DLD1 (cell line): ENCODE data around the gene IL3.

Source experiments
- in situ Hi-C: cut with HindIII; loops from 2 replicates; pipeline ENCODE4 v1.10.0; 2017; ENCODE audit warnings: low sequenced_read_pairs

IL3 gene

DNA sequence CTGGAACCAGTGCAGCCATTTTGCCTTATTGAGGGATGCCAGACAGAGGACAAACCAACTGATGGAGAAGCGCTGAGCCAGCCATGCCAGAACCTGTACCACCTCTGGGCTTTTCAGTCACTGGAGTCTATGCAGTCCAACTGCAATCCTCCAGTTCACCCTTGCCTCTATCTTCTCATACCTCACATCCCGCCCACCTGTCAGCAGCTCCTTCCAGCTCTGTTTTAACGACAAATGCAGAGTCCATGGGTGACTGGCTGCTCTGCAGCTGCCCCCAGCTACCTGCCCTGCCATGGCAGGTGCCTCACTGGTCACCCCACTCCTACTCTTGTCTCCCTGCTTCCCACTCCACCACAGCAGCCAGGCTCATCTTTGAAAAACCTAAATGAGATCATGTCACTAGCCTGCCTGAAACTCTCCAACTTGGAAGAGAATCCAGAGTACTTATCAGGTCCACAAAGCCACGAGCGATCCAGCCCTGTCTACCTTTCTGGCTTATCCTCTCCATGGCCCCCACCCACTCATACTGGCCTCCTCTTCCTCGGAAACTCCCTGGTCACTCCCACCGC, 35.0 kb upstream of the IL3 start:
- in situ Hi-C loops = no loop called here

DNA sequence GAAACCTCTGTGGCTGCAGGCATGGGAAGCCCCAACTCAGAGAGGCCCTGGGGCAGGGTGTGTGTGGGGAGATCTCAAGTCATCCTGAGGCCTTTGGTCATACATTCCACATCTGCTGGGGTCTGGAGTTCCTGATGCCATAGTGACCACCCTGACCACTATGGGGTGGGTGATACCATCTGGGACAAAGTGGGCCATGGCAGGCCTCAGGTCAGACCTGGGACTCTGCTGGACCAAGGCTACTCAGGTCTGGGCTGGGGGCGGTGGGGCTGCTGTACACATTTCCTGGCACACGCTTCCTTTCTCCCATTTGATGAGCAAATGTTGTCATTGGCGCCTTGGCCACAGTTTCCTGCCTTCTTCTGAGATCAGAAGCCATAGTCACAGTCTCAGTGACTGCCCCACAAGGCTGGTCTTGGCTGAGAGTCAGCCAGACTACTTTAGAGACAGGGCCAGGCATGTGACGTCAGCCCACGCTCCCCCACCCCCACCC, 33.9 kb upstream of the IL3 start:
- in situ Hi-C loops = no loop called here

DNA sequence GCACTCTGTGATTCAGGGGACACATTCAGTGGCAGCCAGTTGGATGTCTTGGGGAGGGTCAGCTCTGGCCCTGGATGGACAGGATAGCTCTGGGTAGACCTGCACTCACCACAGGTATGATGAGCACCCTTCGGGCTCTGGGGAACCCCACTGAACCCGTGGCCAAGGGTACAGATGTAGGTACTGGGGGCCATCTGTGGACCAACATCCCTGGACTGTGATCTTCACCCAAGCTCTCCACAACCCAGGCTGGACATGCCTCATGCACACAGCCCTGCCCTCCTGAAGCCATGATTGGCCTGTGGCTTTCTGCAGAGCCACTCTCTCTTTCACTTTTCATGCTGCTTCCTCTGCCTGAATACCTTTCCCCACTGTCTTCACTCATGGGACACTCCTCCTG, 33.4 kb upstream of the IL3 start:
- in situ Hi-C loops = no loop called here

DNA sequence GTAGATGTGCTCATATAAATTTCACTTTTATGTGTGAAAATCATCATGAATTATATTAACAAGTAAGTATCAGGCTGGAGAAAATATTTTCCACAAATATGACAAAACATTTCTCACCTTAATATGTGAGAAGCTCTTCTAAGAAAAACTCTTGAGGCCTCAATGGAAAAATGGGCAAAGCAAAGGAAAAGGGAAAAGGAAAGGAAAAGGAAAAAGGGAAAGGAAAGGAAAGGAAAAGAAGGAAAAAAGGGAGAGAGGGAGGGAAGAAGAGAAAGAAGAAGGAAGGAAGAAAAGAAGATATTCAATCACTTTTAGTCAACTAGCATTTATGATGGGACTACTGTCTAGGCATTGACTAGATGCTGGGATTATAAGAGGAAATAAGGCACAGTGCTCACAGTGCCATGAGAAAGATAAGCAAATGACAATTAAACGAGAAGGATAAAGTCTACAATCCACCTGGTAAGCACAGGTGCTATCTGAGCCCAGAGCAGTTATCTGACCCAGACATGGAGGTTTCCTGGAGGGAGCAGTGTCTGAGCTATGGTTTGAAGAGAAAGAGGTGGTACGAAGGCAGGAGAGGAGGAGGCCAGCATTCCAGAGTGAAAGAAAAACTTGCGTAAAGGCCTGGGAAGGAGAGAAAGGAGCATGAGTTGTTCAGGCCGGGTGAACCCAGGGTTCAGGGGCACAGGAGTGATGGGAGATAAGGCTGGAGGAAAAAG, 30.7 kb upstream of the IL3 start:
- in situ Hi-C loops = no loop called here

DNA sequence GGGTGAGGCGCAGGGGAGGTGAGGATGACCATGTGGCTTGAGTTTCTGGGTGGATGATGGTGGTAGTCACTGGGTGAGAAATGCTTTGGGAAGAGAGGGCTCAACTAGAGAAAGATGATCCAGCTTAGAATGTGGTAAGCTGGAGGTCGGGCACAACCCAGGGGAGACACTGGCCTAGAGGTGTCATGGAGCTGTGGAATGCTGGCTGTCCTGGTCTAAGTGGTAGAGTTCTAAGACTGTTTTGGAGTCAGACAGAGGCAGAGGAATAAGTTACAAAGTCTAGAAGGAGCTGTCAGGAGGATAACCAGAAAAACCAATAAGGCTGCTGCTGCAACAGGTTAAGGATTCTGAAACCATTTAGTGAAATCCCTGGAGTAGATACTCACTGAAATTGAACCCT, 29.8 kb upstream of the IL3 start:
- in situ Hi-C loops = no loop called here

DNA sequence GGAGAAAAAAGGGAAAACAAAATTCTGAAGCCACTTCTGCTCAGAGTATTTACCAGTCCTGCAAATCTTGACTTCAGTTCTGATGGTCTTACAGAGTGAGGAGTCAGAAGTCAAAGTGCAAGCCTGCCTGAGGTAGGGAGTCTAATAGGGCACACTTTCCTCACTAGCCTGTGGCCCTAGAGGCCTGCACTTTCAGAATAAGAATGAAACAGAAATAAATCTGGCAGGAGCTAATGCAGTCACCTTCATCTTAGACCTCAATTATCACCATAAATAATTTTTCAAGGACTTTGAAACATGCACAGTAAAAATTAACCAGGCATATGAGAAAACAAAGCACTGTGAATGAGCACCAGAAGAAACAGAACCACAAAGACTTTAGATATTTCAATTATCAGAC, 28.3 kb upstream of the IL3 start:
- in situ Hi-C loops = no loop called here

DNA sequence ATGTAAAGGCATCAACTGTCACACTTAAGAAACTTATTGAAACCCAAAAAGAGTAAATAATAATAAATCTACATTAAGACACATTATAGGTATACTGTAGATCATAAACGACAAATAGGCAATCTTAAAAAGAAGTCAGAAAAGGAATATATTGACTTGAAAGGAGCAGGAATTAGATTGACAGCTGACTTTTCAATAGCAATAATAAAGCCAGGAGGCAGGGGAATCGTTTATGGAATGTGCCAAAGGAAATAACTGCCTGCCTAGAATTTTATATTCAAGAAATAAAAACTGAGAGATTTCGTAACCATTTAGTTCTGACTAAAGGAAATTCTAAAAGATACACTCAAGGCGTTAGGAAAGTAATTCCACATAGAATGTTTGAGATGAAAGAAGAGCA, 27.3 kb upstream of the IL3 start:
- in situ Hi-C loops = no loop called here

DNA sequence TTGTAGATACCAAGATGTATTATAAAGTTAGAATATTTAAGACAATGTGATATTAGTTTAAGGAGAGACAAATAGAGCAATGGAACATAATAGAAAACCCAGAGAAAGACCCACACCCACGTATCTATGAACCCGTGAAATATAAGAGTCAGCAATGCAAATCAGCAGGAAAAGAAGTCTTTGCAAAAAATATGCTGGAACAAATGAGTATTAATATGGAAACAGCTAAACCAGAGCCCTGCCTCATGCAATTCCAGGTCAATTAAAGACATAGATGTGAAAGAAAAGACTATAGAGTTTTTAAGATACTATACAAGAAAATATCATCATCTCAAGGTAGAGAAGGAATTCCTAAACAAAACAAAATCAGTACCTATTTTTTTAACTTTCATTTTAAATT, 23.1 kb upstream of the IL3 start:
- in situ Hi-C loops = no loop called here

DNA sequence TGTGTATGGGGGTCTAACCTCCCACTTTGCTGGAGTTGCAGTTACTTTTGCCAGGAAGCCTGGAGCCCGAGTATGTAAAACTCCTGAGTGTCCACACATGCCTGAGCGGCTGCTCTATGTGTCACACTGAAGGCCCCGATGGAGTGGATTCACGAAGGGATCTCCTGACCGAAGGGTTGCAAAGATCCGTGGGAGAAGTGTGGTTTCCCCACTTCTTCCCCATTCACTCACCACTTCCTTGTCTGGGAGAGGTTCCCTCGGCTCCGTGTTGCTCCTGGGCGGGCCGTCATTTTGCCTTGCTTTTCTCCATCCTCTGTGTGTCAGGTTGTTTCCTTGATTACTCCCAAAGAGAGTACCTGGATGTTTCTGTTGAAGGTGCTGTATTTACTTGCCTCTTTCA, 16.2 kb upstream of the IL3 start:
- in situ Hi-C loops = no loop called here

DNA sequence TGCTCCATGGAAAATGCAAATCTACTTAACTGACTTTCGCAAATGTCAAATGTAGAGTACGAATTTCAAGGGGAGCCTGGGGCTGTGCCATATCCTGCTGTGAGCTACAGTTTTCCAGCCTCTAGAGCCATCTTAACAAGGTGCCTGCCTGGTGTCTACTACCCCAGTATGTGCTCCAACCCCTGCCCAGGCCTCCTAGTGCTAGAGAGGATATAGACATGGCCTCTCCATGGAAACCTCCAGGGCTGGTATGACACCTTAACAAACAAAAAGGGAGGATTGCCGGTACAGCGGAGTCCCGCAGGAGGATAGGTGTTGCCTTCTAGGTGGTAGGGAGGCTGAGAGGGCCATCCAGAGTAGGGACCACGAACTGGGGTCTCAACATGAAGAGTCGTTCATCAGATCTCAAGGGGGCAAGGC, 13.6 kb upstream of the IL3 start:
- in situ Hi-C loops = no loop called here

DNA sequence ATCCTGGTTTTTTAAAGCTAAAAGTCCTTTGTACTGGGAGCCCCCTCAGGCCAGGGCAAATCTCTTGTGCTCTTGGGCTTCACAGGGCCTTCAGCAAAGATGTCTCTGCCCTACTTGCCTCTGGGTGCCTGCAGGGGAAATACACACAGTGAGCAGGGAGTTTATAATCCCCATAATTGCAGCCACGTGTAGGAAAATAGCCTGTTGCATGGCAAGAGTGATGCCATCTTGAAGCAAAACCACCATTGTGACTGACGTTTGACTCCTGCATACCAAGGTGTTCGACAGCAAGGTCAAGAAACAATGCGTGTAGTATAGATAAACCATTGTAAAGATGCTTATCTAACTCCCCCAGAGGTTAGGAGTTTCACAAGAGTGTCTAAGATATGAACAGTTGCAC, 11.4 kb upstream of the IL3 start:
- in situ Hi-C loops = no loop called here

DNA sequence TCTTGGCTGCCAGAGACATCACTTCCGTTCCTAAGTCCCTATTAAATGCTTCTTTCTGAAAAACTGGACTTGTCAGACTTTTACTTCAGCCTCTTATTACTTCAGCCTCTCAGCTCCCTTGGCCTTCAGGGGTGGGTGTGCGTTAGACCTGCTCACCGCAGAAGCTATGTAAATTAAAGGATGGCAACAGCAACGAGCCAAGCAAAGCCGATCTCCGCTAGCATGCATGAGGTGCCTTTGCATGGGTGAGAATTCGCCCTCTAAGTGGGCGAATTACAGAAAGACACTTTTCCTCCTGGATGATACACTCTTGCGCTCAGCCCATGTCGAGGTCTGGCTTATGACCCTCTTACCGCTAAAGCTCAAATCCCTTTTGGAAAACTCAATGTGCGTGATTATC, 10.9 kb upstream of the IL3 start:
- in situ Hi-C loops = no loop called here

DNA sequence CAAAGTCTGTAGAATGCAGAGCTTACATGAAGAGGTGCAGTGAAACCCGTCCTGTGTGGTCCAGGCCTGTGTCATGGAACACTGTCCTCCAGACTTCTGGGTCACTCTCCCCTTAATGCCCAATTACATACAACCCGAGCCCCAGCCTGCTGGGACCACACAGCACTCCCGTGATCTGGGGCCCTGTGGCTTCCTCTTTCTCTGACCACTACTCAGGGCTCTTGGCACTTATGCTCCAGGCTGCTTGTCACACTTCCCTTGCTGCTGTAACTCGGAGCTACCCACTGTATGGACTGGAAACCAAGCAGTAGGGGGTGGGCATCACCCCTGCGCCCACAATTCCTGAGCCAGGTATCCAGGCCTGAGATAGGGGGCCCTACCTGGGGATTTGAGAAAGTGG, 10.3 kb upstream of the IL3 start:
- in situ Hi-C loops = no loop called here

DNA sequence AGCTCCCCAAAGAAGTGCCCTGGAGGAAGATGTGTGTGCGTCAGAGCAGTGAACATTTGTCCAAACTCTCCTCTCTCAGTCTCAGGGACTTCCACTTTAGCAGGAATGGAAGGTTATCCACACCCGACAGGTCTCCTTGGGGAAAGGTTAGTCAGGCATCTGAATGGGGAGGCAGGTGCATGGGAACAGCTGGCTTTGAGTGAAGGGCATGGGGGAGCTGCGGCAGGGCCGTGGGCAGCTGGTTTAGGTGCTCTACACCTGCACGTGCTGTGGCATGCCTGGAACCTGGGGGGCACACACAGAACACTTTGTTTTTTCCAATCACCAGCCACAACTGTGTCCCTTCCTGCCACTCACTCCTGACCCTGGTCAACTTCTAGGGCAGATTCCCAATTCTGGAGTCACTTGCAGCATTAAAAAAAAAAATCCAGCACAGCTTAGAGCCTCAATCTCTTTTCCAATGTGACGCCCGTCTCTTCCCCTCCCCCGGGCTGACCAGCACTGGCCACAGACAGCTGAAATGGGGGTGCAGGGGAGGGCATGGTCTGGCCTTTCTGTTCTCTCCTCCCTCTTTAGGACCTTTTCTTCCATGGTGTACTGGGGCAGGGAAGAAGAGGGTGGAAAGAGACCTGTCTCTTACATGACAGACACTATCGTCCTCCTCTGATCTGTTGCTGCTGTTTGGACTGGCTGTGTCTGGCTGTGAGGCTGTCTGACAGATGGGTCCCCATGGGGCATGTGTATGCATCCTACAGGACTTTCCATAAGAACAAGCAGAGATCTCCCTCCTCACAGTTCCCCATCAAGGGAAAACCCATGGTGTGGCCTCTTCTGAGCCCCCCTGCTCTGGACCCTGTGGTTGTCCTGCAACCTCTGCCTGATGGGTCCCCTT, 9.5 kb upstream of the IL3 start:
- in situ Hi-C loops = no loop called here

DNA sequence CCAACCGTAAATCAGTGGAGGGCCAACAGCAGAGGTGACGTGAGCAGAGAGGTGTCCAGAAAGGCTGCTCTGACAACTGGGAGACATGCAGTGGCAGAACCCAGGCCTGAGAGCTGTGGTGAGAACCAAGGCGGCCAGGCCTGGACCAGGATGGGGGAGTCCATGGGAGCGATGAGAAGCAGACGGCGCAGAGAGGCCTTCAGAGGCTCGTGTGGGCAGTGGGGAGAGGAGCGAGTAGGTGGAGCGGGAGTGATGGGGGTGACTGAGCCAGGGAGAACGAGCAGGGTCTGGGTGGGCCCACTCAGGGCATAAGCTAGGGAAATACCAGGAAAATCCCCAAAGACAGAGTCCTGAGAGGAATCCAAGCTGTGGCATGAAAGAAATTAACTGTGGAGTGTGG, 7.9 kb upstream of the IL3 start:
- in situ Hi-C loops = no loop called here

DNA sequence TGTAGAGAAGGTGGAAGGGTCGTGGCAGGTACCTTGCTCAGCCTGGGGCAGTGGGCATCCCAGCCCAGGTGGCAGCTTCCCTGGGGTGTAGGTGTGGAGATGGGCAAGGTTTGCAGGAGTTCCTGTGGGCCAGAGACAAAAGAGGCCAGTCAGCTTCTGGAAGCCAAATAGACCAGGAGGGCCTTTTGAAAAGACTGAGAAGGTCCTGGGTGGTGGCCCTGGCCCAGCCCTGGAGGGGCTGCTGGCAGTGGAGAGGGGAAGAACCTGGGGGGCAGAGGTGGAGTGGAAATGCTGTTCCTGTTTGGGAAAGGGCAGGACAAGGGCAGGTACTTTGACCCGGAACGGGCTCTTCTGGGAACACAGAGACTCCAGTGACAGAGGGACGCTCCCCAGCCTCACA, 7.0 kb upstream of the IL3 start:
- in situ Hi-C loops = no loop called here

DNA sequence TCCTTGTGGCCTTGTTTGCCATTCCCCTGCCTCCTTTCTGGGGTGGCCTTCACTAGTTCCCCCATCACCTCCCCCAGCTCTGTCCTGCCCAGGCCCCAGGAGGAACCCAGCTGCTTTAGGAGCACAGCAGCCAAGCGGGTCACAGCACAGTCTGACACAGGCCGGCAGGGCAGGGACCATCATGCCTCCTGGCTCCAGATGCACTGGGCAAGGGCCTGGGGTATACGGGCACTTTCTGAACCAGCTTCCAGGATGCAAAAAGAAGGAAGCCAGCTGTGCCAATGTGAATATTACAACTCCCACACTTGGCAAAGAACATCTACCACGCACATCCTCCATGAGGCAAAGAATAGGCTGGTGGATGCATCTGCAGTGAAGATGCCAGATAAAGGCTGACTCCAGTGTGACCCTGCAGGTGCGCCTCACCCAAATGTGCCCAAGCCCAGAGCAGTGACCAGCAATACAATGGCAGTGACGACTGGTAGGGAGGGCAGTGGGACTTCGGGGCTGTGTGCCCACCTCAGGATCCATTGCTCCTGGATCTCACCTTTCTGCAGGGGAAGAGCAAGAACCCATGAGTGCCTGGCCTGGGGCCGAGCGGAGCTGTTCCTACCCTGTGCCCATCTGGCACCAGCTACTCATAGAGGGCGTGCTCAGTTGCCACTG, 6.3 kb upstream of the IL3 start:
- in situ Hi-C loops = no loop called here

DNA sequence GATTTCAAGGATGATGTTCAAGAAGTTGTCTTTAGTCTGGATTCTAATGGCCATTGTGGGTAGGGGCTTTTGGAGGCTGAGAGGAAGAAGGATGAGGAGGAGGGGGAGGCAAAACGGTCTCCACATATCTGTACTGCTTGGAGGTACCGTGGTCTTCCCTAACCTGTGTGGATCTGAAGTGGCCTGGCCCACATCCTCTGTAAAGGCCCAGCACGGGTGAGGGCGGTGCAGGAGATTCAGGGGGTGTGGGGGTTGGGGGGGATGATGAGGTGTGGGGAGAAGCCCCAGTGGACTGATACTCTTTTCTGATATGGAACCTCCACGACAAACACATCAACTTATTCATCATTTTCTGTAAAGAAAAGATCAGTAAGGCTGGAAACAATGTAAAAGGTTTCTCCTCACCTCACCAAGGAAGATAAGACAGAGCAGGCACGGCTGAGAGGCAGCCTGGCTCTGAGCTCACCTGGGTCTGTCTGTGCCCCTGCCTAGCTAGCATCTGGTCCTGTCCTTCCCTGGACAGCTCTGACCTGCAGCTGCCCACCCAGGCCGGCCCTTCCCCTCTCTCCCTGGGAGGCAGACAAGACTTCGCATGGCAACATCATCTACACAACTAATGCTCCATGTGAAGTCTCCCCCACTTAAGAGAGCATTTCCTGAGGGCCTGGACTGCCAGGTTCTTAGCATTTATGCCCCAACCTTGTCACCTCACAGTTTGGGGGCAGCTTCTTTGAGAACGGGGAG, 5.6 kb upstream of the IL3 start:
- in situ Hi-C loops = no loop called here

DNA sequence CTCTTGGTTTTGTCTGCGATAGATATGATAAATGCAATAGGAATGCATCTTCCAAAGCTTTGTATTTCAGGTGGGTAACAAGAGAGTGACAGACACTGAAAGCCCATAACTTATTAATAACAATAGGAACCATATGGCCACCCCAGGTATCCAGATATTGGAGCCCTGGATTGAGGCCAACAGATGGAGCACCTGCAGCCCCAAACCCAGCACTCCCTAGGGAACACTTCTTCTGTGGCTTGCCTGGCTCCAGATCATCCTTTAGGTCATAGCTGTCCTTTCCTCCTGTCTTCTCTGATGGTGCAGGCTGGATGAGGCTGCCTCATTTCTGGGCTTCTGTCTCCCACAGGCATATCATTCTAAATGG, 5.0 kb upstream of the IL3 start:
- in situ Hi-C loops = no loop called here

DNA sequence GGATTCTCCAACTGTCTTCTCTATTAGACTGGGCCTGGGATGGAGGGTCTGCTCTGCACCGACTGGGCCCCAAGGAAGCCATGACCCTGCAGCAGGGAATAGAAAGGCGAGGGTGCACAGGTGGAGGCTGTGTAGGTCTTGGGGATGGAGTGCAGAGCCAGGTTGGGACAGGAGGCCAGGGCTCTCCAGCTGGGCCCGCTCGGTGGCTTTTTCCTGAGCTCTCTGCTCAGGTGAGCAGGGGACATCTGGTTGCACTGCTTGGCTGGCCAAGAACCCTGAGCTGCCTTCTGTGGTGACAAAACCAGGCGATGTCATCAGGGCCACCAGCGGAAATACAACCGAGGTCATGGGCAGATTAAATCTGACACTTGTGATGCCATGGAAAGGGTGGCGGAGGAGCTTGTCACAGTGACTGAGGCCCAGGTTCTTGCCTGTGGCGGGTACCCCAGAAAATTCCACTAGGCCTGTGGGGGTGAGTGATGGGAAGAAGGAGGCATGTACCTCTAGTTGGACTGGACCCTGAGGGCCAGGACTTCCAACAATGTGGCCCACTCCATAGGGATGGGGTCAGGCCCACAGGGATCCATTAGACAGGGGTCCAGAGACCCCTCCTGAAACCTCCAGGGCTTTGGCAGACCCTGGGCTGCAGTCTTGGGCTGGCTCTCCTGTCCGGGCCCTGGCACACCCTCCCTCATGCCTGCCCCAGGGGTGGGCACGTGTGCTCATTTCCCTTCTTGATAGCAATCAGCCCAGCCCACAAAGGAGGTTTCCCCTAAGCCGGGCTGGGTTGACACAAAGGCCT, 4.4 kb upstream of the IL3 start:
- in situ Hi-C loops = no loop called here
